Ovary (tissue), 9 donors: ENCODE results near the gene TET1. TPM values are rescaled to one million over a fixed set of nuclear protein-coding genes. Genes with fewer than 3 reads are reported as not detected.

ENCODE experiments used
- DNase-seq, 5 donors: peaks; one replicate each; pipeline ENCODE4 v3.0.0-alpha.2; 2019 to 2020
- H3K27ac ChIP-seq, 2 donors: fragments of 200-600 bp; one replicate each; pipeline versions ENCODE4 v1.5.1 to v1.8.0; 2019 to 2022
- H3K27me3 ChIP-seq: fragments of 200-600 bp; one replicate; pipeline ENCODE4 v1.8.0; 2022
- H3K36me3 ChIP-seq: fragments of 200-600 bp; sonication (generic); one replicate; pipeline ENCODE4 v1.5.1; 2019
- H3K4me1 ChIP-seq: one replicate; pipeline ENCODE4 v1.8.1; 2013; ENCODE audit warnings: mild to moderate bottlenecking, moderate library complexity; ENCODE audit not compliant: insufficient read depth
- H3K4me3 ChIP-seq: fragments of 200-600 bp; sonication (generic); one replicate; pipeline ENCODE4 v1.5.1; 2017
- H3K9me3 ChIP-seq, 2 donors: fragments of 200-600 bp in 1 of 2; sonication (generic) in 1 of 2; one replicate each; pipeline versions ENCODE4 v1.5.1 to v1.8.1; 2013 to 2019; ENCODE audit warnings: mild to moderate bottlenecking in 1 of 2, moderate library complexity in 1 of 2
- EP300 ChIP-seq: sonication (generic); formaldehyde crosslinking; IDR thresholded peaks from one replicate; pipeline ENCODE4 v1.6.1; 2017; ENCODE audit warnings: antibody characterized with exemption
- POLR2A ChIP-seq: fragments of 450-650 bp; IDR thresholded peaks from one replicate; pipeline ENCODE4 v1.6.1; 2017; ENCODE audit warnings: antibody characterized with exemption, mild to moderate bottlenecking, moderate library complexity
- WGBS, 3 donors: extraction: QIAGEN DNeasy Blood & Tissue Kit in 1 of 3; methylation state at CpG; one replicate each; pipeline versions ENCODE4 v1.1.5 to v1.1.7; 2013 to 2017; 5-methylcytosine and 5-hydroxymethylcytosine counted together
- intact Hi-C, 4 donors: fragments of 100-400 bp; cut with DNase I; formaldehyde crosslinking; loops; one replicate each; pipeline versions ENCODE4 v1.11.0 to v1.15.1; 2022 to 2023
- polyA plus RNA-seq, 2 donors: library from polyadenylated mRNA; stranded (reverse); fragments of 200-250 nt in 1 of 2; fragments of 350-450 nt in 1 of 2; fragmentation: Illumina TruSeq in 1 of 2; extraction: RNeasy Lipid Tissue Mini Kit (QIAGEN cat#74804) in 1 of 2; gene quantifications; one replicate each; pipeline ENCODE4 v1.2.3, GENCODE V29; 2013 to 2014
- total RNA-seq, 7 donors: library from RNA; depleted of rRNA in 2 of 7; stranded (reverse); fragments of >200 nt in 2 of 7; fragmentation: NEBNext Ultra II Directional in 3 of 7; extraction: Animal tissue kit (Norgen Biotek cat#: 25700) in 3 of 7; gene quantifications; one replicate each; pipeline versions ENCODE4 v1.1.0 to v1.2.4, GENCODE V29; 2016 to 2023
- TF ChIP-seq, protein P1 (sequence below), 3 donors: fragments of 450-650 bp in 2 of 3; fragments of 200-600 bp in 1 of 3; IDR thresholded peaks; one replicate each; pipeline versions ENCODE4 v1.5.1 to v1.8.0; 2016 to 2022; ENCODE audit warnings: antibody characterized with exemption in 3 of 3, mild to moderate bottlenecking in 1 of 3
- donor health status: DM: no; HTN: no; CAD: no; lungs with moderate emphysema.
- donor health status: DM: no; HTN: no; CAD: no.
- donor health status: Bipolar disorder and iron deficiency.
- donor health status: DM: yes; HTN: yes; CAD: no.
- donor health status: DM: no; HTN: no; CAD: no.
- donor health status: DM: yes; HTN: yes; CAD: no.

Gene TET1
- total and polyA plus RNA-seq, 9 donors, result 0.69 to 7.0 (median 5.3) TPM

DNA sequence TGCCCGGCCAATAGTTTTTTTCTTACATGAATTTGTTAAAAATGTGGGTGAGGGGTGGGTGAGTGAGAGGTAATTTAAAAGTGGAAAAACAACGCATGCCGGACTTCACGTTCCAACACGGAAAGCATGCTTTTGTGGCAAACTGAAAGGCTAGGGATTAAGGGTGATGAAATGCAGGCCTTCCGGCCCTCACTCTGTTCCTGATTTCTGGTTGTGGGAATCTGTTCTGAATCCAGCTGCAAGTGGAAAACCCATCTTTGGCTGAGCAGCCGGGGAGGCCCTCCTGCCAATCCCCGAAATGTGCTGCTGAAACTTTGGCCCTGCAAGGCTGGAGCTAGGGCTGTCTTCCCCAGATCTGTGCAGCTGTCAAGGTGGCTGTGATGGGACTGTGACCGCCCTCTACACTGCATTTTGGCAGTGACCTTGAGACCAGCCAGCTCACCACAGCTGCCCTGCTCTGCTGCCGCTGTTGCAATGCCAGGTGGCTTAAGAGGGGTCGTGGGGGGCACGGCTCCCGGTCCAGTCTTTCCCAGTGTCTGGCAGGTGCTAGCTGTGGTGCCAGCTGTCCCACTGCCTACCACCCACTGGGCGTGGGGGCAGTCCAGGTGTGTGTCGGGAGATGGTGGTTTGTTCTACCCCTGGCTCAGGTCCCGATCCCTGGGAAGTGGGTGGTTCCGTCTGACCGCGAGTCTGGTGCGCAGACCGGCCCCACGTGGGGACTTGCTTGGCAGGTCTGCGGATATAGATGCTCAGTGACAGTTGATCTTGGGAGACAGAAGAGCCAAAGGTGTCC is 39.0 kb downstream of the TET1 start:
- H3K4me1 ChIP-seq, result peaks cover 3% of the 10 kb centered on the region
- peak; percentile 37 to 54 (median 41) for DNase-seq
- H3K27me3 ChIP-seq, result no peaks in the 10 kb centered on the region
- no peaks in the 10 kb centered on the region for H3K9me3 ChIP-seq
- TF ChIP-seq, protein P1, sequence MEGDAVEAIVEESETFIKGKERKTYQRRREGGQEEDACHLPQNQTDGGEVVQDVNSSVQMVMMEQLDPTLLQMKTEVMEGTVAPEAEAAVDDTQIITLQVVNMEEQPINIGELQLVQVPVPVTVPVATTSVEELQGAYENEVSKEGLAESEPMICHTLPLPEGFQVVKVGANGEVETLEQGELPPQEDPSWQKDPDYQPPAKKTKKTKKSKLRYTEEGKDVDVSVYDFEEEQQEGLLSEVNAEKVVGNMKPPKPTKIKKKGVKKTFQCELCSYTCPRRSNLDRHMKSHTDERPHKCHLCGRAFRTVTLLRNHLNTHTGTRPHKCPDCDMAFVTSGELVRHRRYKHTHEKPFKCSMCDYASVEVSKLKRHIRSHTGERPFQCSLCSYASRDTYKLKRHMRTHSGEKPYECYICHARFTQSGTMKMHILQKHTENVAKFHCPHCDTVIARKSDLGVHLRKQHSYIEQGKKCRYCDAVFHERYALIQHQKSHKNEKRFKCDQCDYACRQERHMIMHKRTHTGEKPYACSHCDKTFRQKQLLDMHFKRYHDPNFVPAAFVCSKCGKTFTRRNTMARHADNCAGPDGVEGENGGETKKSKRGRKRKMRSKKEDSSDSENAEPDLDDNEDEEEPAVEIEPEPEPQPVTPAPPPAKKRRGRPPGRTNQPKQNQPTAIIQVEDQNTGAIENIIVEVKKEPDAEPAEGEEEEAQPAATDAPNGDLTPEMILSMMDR (IDR thresholded peaks at IDR 0.05), result no peak
- no peak for TF ChIP-seq POLR2A
- TF ChIP-seq EP300, result no peak
- no peaks in the 10 kb centered on the region for H3K36me3 ChIP-seq
- H3K27ac ChIP-seq, result peak overlapping the region; percentile 4 to 69
- 13 to 27% (median 21%) methylated on average over 23 of the region's 23 CpGs for WGBS, 3 donors
- intact Hi-C loops, result no loop called here
- H3K4me3 ChIP-seq, result peak overlapping the region; percentile 30

DNA sequence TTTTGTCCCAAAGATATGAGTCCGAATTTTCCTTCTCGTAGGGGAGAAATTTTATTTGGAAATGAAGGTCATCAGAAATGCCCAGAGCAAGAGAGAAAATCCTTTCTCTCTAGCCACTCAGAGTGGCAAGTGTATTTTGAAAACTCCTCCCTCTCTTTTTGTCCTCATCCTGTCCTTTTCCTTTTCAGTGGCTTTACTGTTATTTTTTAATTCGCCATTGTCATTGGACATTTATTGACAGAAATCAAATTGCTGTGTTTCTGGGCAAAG is 39.6 kb downstream of the TET1 start:
- Histone ChIP-seq H3K9me3 (no peaks in the 10 kb centered on the region), H3K27me3 (no peaks in the 10 kb centered on the region), H3K36me3 (no peaks in the 10 kb centered on the region), H3K4me3 (peak overlapping the region; percentile 30), H3K4me1 (peaks cover 3% of the 10 kb centered on the region), H3K27ac (peak overlapping the region; percentile 4 to 69)
- TF ChIP-seq POLR2A, result no peak
- TF ChIP-seq, protein P1 (IDR thresholded peaks at IDR 0.05), result no peak
- WGBS, 3 donors, result 2 to 9% (median 4%) methylated on average over 3 of the region's 3 CpGs
- intact Hi-C loops, result no loop called here
- DNase-seq, result no peak

DNA sequence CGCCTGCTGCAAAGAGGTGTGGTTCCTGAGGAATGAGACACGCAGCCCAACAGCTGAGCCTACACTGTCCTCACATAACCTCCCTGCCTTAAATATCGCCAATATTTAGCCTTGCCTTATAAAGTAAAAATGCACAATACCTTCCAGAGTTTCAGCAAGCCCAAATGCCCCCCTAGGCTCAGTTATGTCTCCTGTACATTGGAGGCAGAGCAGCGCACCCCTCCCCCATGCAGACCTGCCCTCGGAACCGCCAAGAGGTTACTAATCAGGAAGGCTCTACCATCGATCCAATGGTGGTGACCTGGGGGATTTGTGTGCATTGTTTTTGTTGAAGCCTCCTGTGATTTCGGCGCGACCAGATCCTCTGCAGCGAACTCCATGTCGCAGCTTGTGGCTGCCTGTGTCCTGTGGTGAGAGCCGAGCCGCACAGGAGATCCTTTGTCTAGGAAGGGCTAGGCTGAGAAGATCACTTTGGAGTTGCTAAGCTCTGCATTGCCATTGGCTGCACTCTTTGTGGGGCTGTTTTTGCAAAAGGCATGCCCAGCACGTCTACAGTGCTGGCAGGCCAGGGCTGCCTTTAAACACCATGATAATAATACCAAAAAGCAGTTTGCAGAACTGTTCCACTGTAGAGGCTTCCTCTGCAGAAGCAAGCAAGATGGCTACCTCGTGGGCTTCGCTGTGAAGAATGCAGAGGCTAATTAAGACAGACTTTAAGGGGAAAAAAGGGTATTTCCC is 40.1 kb downstream of the TET1 start:
- Histone ChIP-seq H3K4me3 (peak overlapping the region; percentile 30), H3K9me3 (no peaks in the 10 kb centered on the region), H3K4me1 (peaks cover 3% of the 10 kb centered on the region), H3K27ac (peak overlapping the region; percentile 4 to 69), H3K27me3 (no peaks in the 10 kb centered on the region), H3K36me3 (no peaks in the 10 kb centered on the region)
- DNase-seq, result peak; percentile 26 to 58 (median 43)
- WGBS, 3 donors, result 1 to 3% (median 3%) methylated on average over 17 of the region's 17 CpGs
- intact Hi-C loops, result no loop called here
- TF ChIP-seq, protein P1 (IDR thresholded peaks at IDR 0.05), result no peak

DNA sequence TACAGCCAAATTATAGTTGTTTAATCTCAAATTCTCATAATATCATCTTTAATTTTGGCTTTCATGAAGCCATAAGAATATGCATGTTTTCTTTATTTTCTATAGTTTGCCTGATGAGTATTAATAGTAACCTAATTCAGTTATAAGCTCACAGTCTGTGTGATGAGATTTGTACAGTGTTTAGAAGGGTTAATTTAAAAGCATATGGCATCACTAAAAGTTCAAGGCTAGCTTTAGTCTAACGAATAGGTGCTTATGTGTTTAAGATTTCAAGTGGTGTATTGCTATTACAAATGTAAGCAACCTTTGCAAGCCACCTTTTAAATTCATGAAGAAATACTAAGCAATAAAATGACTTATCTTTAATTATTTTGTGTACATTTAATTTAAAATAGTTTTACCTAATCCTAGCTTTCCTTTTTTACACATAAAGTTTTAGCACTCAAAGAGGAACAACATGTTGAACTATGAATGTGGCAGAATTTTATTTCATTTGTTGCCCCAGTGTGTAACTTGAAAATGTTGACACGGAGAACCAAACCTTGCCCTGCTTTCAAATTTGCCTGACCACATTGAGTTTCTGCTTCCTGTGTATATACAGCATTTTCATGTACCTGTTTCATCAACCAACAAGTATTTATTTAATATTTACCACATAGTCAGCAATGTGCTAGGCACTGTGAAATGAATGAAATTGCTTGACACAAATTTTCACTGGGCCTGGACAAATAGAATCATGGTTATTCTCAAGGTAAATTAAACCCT is 41.5 kb downstream of the TET1 start:
- TF ChIP-seq POLR2A, result no peak
- TF ChIP-seq, protein P1 (IDR thresholded peaks at IDR 0.05), result no peak
- TF ChIP-seq EP300, result no peak
- Histone ChIP-seq H3K9me3 (no peaks in the 10 kb centered on the region), H3K27me3 (no peaks in the 10 kb centered on the region), H3K36me3 (no peaks in the 10 kb centered on the region), H3K4me3 (no peak overlapping the region), H3K27ac (no peak overlapping the region), H3K4me1 (peaks cover 3% of the 10 kb centered on the region)
- WGBS, 3 donors, result 30 to 35% (median 33%) methylated on average over 2 of the region's 2 CpGs
- intact Hi-C loops, result no loop called here
- DNase-seq, result no peak
